ENCODE measurements around the gene SULT1C3. TPM values are rescaled to one million over a fixed set of nuclear protein-coding genes. Genes with fewer than 3 reads are reported as not detected.
A peak's percentile ranks its signal among the peaks of the same experiment; 100 is the strongest.

The SULT1C3 gene
- not detected in 2 replicates for total RNA-seq
- not detected for polyA plus RNA-seq (2012)

GRCh38 chr2:108239786-108240185, at the start of gene SULT1C3:
Gene SULT1C3 (plus strand): TSS chr2:108239968. CDS start chr2:108247195, 7,227 bp downstream.
- DNase-seq (ENCODE audit: low read depth), result no peak

DNA sequence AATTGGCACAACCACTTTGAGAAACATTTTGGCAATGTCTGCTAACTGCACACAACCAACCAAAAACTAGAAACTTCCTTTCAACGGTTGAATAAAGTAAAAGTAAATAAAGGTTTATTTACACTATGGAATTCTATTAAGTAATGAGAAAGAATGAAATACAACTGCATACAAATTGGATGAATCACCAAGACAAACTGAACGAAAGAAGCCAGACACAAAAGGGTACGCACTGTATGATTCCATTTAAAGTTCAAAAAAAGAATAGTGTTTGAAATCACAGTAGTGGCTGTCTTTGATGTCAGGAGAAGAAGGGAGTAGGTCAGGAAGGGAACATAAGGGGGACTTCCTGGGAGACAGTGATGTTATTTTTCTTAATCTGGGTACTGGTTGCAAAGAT, 46.5 kb upstream of the SULT1C3 start:
- no peak for DNase-seq (ENCODE audit: low read depth)

DNA sequence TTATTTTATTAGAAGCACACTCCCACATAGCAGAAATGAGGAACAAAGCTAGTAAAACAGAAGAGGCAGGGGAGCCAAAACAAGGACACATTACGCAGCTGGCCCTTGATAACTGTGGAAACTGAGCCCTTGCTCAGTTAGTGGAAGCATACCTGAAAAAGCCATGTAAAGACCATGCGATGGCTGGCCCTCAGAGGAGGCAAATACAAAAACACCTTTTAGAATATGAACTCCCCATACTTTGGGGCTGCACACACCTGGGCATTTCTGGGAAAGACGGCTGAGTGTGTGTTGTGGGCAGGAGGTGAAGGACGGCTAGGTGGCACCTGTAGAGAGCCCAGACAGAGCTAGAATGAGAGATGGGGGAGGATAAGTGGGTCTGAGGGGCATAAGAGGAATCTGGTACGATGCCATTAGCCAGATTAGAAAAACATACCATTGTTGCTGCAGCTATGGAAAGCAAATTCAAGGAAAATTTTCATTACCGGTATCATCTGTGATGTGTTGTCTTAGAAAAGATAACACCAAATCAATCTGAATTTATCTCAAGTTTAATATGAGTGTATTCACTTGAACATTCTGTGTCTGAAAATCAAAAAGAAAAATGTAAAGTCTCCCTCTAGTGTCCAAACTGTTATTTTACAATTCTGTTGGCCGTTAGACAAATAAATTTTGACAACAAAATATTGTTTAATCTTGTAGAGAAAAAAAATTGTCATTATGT, 45.2 kb upstream of the SULT1C3 start:
- peak; percentile 30 for DNase-seq (ENCODE audit: low read depth)

- no peak for DNase-seq (ENCODE audit: low read depth)
These were observed 44.7 kb upstream of the SULT1C3 start for GRCh38 chr2:108195133-108195439.

DNA sequence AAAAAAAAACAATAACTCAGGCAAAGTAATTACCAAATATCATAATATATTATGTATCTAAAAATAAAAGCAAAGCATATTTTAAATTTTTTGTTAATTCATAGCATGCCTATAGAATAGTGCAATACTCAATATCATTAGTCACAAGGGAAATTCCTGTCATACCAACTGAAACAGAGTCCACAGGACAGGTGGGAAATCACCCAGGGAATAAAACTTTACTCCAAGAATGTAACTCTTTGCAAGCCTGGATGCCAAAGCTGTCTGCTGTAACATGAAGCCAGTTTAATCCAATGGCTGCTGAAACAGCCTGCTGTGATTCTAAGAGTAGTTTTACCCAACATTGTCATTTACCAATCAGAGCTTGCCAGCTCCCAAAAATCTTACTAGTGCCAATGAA, 40.0 kb upstream of the SULT1C3 start:
- DNase-seq (ENCODE audit: low read depth), result peak; percentile 23

GRCh38 chr2:108200569-108200968, 39.2 kb upstream of the SULT1C3 start:
- no peak for DNase-seq (ENCODE audit: low read depth)

DNA sequence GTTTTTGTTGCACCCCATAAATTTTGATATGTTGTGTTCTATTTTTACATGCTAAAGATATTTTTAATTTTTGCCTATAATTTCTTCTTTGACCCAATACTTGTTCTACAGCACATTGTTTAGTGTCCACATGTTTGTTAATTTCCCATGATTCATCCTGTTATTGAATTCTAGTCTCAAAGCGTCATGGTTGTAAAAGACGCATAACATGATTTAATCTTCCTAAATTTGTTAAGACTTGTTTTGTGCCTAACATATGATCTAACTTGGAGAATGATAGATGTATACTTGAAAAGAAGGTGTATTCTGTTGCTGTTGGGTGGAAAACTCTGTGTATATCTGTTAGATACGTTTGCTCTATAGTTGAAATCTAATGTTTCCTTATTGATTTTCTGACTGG, 27.1 kb upstream of the SULT1C3 start:
- no peak for DNase-seq (ENCODE audit: low read depth)

GRCh38 chr2:108215794-108216211, 24.0 kb upstream of the SULT1C3 start:
- peak; percentile 68 for DNase-seq (ENCODE audit: low read depth)

DNA sequence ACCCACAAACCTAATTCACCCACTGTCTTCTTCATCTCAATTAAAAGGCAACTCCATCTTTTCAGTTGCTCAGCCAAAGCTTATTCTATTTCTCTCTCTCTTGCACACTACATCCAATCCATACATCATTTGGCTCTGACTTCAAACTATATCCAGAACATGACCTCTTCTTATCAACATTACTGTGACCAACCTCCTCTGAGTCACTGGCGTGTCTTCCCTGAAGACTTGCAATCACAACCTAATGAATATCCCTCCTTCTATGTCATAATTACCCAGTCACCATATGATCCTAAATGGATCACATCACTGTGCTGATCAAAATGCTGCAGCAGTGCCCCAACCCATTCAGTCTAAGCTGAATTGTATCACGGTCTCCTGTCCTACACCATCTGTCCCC, 22.6 kb upstream of the SULT1C3 start:
- no peak for DNase-seq (ENCODE audit: low read depth)

DNA sequence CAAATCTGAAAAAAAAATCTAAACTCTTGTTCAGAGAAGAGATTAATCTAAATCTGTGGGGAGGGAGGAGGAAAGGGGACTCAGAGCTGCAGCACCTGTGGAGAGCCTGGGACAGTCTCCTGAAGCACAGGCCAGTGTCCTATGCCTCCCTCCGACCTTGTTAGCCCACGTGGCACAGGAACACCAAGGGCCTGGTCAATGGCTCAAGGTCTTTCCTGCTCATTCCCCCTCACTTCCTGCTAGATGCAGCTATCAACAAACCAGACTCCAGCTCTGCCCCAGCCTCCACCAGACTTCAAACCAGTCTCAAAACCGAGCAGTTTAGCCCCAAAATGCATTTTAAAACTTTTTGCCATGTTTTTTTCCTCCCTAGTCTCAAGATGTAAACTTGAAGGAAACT, 20.1 kb upstream of the SULT1C3 start:
- DNase-seq (ENCODE audit: low read depth), result no peak

- peak; percentile 94 for DNase-seq (ENCODE audit: low read depth)
These were observed 19.6 kb upstream of the SULT1C3 start for GRCh38 chr2:108220191-108220590.

DNA sequence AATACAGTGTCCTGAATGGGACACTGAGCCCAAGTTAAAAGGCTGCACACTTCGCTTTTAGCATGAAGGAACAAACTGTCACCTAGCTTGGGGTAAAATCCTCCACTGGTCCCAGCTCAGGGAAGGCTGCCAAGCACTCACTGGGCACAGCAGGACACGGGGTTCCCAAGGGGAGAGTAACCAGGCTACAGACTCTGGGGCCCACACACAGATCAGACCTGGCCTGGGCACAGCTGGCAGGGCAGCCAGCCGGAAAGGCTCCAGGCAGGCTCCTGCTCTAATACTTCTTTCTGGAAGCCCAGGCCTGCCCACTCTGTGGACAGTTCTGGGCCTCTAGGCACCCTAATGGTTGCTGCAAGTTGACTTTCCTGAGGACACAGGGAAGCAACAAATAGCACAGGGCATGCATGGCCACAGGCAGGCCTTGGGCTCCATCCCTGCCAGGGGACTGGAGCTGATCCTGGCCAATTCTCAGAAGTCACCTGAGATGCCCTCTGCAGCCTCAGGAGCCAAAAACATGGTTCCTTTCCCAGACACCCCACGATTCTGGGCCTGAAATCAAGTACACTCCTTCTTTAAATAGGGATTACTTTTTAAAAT, 18.7 kb upstream of the SULT1C3 start:
- DNase-seq (ENCODE audit: low read depth), result peak; percentile 45

GRCh38 chr2:108222261-108222660, 17.5 kb upstream of the SULT1C3 start:
- no peak for DNase-seq (ENCODE audit: low read depth)

GRCh38 chr2:108223573-108223972, 16.2 kb upstream of the SULT1C3 start:
- DNase-seq (ENCODE audit: low read depth), result no peak

DNA sequence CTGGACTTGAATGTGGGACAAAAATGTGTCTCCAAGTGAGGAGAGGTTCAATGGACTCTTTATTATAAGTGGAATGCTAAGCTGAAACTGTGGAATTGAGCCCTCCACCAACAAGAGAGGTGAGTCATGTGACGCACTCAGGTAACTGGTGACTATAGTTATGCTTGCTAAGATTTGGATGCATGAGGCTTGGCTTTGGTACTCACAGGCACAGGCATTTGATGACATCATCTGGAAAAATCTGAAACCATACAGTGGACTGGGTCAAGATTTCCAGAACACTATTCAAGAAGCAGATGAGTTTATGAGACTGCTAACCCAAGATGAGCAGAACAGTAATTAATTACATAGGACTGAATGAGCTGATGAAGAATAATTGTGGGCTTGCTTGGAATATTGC, 15.7 kb upstream of the SULT1C3 start:
- DNase-seq (ENCODE audit: low read depth), result no peak

DNA sequence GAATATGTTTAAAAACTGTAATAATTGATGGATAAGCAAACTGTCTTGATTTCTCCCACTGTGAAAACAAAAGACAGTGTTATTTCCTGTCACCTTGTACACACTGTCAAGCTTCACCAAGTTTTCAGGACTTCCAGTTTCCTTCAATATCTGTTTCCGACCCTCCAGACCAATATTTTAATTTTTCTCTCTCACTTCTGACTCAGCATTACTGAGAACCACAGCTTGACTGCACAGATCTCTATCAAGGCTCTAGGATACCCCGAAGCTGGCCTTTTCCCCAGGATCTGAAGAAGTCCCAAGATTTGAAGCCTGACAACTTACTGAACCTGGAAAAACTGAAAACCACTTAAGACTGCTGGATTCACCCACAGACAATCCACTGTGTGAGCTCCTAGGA, 13.2 kb upstream of the SULT1C3 start:
- DNase-seq (ENCODE audit: low read depth), result no peak

DNA sequence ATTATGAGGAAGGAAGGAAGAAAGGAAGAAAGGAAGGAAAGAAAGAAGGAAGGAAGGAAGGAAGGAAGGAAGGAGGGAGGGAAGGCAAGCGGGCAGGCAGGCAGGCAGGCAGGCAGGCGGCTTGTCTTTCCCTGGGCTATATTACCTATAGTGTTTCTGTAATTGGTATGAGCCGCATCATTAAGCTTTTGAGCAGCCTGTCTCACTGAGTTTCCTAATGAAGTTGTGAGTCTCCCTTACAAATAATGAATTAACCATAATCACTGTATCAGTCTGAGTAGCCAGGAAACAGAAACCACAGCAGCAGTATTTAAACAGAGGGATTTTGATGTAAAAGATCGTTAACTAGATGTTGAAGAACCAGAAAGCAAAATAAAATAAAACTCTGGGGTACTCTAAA, 11.8 kb upstream of the SULT1C3 start:
- no peak for DNase-seq (ENCODE audit: low read depth)

- DNase-seq (ENCODE audit: low read depth), result no peak
These were observed 11.2 kb upstream of the SULT1C3 start for GRCh38 chr2:108228537-108228936.

DNA sequence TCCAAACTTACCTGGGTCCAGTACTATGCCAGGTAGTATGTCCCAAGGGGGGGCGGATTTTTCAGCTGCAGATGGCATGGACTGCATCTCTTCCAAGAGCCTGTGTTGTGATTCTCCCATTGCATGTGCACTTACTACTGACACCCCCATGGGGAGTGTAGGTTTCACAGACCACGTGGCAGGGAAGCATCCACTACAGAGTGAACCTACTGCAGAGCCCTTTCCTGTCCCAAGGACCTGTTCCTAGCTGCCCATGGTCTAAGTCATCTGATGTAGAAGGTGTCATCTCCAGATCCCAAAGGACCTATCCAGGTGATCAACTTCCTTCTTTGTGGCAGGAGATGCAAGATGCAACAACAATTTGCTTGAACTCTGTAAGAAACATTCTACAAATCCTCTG, 9.9 kb upstream of the SULT1C3 start:
- no peak for DNase-seq (ENCODE audit: low read depth)

- no peak for DNase-seq (ENCODE audit: low read depth)
These were observed 4.2 kb upstream of the SULT1C3 start for GRCh38 chr2:108235577-108235976.

DNA sequence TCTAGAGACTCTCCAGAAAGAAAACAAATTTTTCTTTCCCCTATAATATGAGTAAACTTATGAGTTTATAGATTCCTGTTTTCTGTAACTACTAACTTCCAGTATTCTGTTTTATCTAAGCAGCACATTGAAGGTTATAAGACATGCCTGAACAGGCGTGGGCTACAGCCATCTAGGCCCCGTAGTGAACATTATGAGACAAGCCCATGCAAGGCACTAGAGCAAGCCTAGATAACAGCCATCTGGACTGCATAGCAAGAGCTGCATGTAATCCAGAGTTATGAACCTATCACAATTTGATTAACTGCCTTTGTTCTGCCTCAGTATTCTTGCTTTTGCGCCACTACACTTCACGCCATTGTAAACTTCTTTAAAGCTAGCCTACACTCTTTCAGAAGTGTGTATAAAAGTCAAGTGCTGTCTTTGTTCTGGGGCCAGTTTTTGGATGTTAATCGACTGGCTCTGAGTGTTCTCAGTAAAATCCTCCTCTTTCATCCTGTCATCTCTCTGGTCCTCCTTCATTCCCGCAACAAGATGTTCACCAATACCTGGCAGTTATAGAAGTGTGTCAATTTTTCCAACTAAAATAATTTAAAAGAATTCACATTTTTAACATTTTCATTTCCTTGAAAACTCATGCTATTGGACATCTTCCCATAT, 3.0 kb upstream of the SULT1C3 start:
- no peak for DNase-seq (ENCODE audit: low read depth)

DNA sequence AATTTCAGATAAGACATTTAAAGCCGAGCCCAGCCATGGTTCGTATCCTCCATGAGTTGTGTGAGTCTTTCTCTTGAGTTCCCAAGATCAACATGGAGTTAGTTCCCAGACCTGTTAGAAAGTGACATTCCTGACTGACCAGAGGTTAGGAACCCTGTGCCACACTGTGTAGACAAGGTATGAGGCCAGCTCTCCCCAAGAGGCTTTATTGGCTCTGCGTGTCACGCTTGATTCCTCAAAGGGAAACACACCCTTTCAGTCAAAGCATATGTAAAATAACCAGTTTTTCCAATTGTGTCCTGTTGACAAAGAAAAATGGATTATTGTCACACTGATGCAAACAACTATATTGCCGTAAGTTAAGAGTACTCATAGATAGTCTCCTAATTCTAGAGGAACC, 1.2 kb downstream of the SULT1C3 start:
- no peak for DNase-seq (ENCODE audit: low read depth)

GRCh38 chr2:108243566-108243965, 3.8 kb downstream of the SULT1C3 start:
- no peak for DNase-seq (ENCODE audit: low read depth)

Data from myocyte (in vitro differentiated cells).